ENCODE data around the gene LCOR.

The LCOR gene

DNA sequence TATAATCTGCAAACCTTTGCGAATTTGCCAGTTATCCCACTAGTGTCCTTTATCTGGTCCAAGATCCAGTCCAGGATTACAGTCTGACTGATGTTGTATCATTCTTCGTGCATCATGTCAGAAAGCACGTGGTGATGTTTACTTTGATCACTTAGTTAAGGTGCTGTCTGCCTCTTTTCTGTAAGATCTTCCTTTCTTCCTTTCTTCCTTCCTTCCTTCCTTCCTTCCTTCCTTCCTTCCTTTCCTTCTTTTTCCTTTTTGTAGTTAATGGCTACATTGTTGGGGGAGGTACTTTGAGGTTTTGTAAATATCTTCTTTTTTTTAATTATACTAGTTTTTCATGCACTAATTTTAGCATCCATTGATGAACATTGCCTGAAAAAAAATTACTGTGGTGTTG lies 80.3 kb downstream of the LCOR start:
- no peak for DNase-seq (ENCODE audit: low read depth)
- in situ Hi-C loops (cut with HindIII; ENCODE audit: low sequenced_read_pairs): no loop called here
- TF ChIP-seq CTCF (IDR thresholded peaks at IDR 0.05; ENCODE audit: low read depth, low read length, missing control alignments): no peak
- H3K4me3 ChIP-seq (ENCODE audit: low read depth, low read length): no peak overlapping the region

DNA sequence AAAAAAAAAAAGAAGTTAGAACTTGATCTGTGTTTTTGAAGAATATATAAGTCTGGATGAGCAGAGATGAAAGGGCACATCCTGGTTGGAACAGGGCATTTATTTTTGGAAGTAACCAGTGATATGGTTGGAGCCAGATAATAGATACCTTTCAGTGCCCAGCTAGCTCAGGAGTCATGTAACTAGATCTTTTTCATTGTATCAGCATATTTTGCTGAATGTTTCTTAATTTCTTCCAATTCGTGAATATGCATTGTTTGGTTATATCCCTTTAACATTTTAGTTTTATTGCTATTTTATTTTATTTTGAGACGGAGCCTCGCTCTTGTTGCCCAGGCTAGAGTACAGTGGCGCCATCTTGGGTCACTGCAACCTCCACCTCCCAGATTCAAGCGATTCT lies 81.8 kb downstream of the LCOR start:
- in situ Hi-C loops (cut with HindIII; ENCODE audit: low sequenced_read_pairs): no loop called here
- DNase-seq (ENCODE audit: low read depth): no peak
- TF ChIP-seq CTCF (IDR thresholded peaks at IDR 0.05; ENCODE audit: low read depth, low read length, missing control alignments): no peak
- no peak overlapping the region for H3K4me3 ChIP-seq (ENCODE audit: low read depth, low read length)

DNA sequence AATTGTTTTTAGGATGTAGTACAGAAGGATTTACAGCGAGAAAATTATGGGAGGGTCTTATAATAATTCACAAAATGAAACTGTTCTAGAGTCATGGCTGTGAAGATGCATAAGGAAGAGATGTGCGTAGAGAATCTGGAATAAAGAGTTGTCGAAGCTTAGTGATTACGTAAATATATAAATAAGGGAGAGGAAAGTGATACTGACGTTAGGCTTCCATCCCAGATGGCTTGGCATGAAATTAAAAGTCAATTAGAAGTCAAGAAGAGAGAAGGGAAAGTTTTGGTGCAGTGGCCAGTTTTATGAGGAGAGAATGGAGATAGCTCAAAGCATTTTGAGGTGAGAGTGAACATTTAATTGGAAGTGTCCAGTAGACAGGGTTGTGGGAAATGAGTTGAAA lies 85.5 kb downstream of the LCOR start:
- H3K4me3 ChIP-seq (ENCODE audit: low read depth, low read length): no peak overlapping the region
- no peak for TF ChIP-seq CTCF (IDR thresholded peaks at IDR 0.05; ENCODE audit: low read depth, low read length, missing control alignments)
- DNase-seq (ENCODE audit: low read depth): no peak
- in situ Hi-C loops (cut with HindIII; ENCODE audit: low sequenced_read_pairs): no loop called here

DNA sequence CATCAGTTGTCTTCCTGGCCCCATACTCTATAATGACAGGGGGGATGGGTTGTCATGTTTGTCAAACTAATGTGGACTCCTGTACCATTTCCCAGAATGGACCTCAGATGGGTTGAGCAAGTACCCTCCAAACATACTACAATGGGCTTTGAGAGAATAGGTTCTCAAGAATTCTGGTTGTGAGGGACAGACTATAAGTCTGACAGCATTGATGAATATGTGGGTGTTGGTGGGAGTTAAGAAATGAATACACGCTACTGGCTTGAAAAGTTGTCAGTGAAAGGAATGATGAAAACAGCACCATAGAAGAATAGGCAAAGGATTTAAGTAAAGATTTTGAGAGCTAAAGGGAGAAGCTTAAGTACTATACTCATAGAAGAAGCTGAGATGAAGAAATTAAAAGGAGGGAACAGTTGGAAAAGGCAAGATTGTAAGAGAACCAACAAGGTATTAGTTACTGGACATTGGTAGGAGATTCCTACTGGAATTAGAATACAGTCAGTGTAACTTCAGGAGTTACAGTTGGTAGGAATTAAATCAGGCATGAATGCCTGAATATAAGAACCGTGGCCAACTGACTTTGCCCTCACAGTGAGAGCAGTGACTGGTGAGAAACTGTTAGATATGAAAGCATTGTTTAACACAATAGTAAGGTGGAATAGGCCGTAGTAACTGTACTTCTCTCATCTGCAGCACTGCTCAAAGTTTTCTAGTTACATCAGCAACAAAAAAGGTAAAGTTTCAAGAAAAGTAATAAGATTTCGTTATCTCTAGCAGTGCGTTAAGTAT lies 86.3 kb downstream of the LCOR start:
- in situ Hi-C loops (cut with HindIII; ENCODE audit: low sequenced_read_pairs): no loop called here
- no peak overlapping the region for H3K4me3 ChIP-seq (ENCODE audit: low read depth, low read length)
- DNase-seq (ENCODE audit: low read depth): peak; percentile 12
- no peak for TF ChIP-seq CTCF (IDR thresholded peaks at IDR 0.05; ENCODE audit: low read depth, low read length, missing control alignments)

DNA sequence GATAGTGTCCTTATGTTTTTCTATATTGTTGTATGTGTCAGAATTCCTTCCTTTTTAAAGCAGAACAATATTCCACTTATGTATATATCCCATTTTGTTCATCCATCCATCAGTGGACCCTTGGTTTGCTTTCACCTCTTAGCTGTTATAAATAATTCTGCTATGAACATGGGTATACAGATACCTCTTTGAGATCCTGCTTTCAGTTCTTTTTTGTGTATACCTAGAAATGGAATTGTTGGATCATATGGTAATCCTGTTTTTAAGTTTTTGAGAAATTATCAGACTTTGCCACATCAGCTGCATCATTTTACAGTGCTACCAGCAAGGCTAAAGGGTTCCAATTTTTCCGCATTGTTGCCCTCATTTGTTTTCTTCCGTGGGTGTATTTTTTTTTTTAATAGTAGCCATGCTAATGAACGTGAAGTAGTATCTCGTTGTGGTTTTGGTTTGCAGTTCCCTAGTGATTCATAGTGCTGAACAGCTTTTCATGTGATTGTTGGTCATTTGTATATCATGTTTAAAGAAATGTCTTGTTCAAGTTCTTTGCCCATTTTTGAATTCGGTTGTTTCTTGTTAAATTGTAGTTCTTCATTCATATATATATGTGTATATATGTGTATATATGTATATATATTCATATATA lies 87.8 kb downstream of the LCOR start:
- TF ChIP-seq CTCF (IDR thresholded peaks at IDR 0.05; ENCODE audit: low read depth, low read length, missing control alignments): no peak
- no peak overlapping the region for H3K4me3 ChIP-seq (ENCODE audit: low read depth, low read length)
- in situ Hi-C loops (cut with HindIII; ENCODE audit: low sequenced_read_pairs): no loop called here
- peak; percentile 76 for DNase-seq (ENCODE audit: low read depth)

DNA sequence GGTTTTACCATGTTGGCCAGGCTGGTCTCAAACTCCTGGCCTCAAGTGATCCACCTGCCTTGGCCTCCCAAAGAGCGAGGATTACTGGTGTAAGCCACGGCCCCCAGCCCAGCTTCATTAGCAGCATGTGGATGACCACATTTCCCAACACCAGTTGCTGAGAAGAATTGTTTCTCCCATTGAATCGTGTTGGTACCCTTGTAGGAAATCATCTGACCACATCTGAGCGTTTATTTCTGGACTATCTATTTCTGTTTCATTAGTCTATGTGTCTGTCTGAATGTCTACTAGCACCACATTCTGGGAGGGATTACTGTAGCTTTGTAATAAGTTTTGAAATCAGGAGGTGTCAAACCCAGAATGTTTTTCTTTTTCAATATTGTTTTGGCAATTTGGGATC lies 89.6 kb downstream of the LCOR start:
- in situ Hi-C loops (cut with HindIII; ENCODE audit: low sequenced_read_pairs): no loop called here
- TF ChIP-seq CTCF (IDR thresholded peaks at IDR 0.05; ENCODE audit: low read depth, low read length, missing control alignments): no peak
- no peak for DNase-seq (ENCODE audit: low read depth)
- no peak overlapping the region for H3K4me3 ChIP-seq (ENCODE audit: low read depth, low read length)

All from astrocyte of the cerebellum (primary cell).